H1 (cell line): ENCODE results near the gene SIAH3. TPM values are rescaled to one million over a fixed set of nuclear protein-coding genes. Genes with fewer than 3 reads are reported as not detected.

Experiments
- CTCF ChIA-PET: fragments of 300-600 bp; sonication (Branson Sonifier 250); formaldehyde crosslinking; loops from one replicate; lab custom pipeline; 2021; ENCODE audit not compliant: partially characterized antibody; lab: Charles Lee
- POLR2A ChIA-PET: fragments of 300-600 bp; sonication (Branson Sonifier 250); formaldehyde crosslinking; loops from one replicate; lab custom pipeline; 2021; ENCODE audit warnings: inconsistent platforms; ENCODE audit not compliant: partially characterized antibody; lab: Charles Lee
- DNase-seq, 2 experiments: peaks; one replicate each; pipeline versions ENCODE4 v3.0.0 to v3.0.0-alpha.2; 2010 to 2022; ENCODE audit warnings: low spot score in 2 of 2, low read depth in 1 of 2, mixed read lengths in 1 of 2
- FAIRE-seq: peaks from 2 replicates; lab custom pipeline; 2011; peaks lifted over from hg19 to GRCh38; lab: Jason Lieb, UNC
- H2AFZ ChIP-seq: 2 replicates; pipeline ENCODE4 v1.8.1; 2012; ENCODE audit warnings: low read length, inconsistent platforms
- H2AK5ac ChIP-seq: 2 replicates; pipeline ENCODE4 v1.6.1; 2013; ENCODE audit warnings: low read depth, low read length
- H2BK120ac ChIP-seq: replicated peaks from 2 replicates; pipeline ENCODE3; 2013; ENCODE audit warnings: low read depth, low read length, inconsistent platforms
- H2BK12ac ChIP-seq: 2 replicates; pipeline ENCODE4 v1.6.1; 2013; ENCODE audit warnings: low read depth, low read length
- H2BK15ac ChIP-seq: 2 replicates; pipeline ENCODE4 v1.6.1; 2013; ENCODE audit warnings: low read length
- H2BK20ac ChIP-seq: 2 replicates; pipeline ENCODE4 v1.6.1; 2013; ENCODE audit warnings: low read length
- H2BK5ac ChIP-seq: 2 replicates; pipeline ENCODE4 v1.6.1; 2013; ENCODE audit warnings: low read depth, low read length
- H3K14ac ChIP-seq: 2 replicates; pipeline ENCODE4 v1.6.1; 2013; ENCODE audit warnings: inconsistent platforms; ENCODE audit not compliant: insufficient read length
- H3K18ac ChIP-seq: 2 replicates; pipeline ENCODE4 v1.6.1; 2013; ENCODE audit warnings: low read length; ENCODE audit errors: extremely low read depth
- H3K23ac ChIP-seq: 2 replicates; pipeline ENCODE4 v1.6.1; 2013; ENCODE audit warnings: inconsistent platforms; ENCODE audit not compliant: insufficient read length
- H3K23me2 ChIP-seq: 2 replicates; pipeline ENCODE4 v1.6.1; 2013; ENCODE audit warnings: low read depth, low read length
- H3K27ac ChIP-seq: 2 replicates; pipeline ENCODE4 v1.6.1; 2011; ENCODE audit warnings: low read depth, low read length, inconsistent platforms
- H3K27me3 ChIP-seq, 4 experiments: replicated peaks in 1 of 4; 1 replicate in 1 of 4; 2 replicates in 3 of 4; pipeline versions ENCODE4 v1.6.1 to v1.8.1; 2011 to 2013; ENCODE audit warnings: low read length in 3 of 4, mild to moderate bottlenecking in 3 of 4, inconsistent platforms in 2 of 4, mixed read lengths in 2 of 4, moderate library complexity in 1 of 4; ENCODE audit not compliant: control insufficient read depth in 3 of 4, insufficient read depth in 3 of 4; ENCODE audit errors: extremely low read depth in 1 of 4
- H3K36me3 ChIP-seq, 4 experiments: 2 replicates each; pipeline versions ENCODE4 v1.6.1 to v1.8.1; 2011 to 2013; ENCODE audit warnings: mild to moderate bottlenecking in 4 of 4, low read length in 3 of 4, moderate library complexity in 2 of 4, control low read depth in 1 of 4, inconsistent platforms in 1 of 4; ENCODE audit not compliant: insufficient read depth in 4 of 4, control insufficient read depth in 2 of 4
- H3K4ac ChIP-seq: replicated peaks from 2 replicates; pipeline ENCODE3; 2013; ENCODE audit warnings: low read length, low read depth, mixed read lengths, inconsistent platforms; ENCODE audit not compliant: insufficient read length
- H3K4me1 ChIP-seq, 4 experiments: replicated peaks in 1 of 4; 1 replicate in 1 of 4; 2 replicates in 3 of 4; pipeline versions ENCODE4 v1.6.1 to v1.8.1; 2011 to 2013; ENCODE audit warnings: low read length in 3 of 4, inconsistent platforms in 2 of 4, mixed read lengths in 1 of 4; ENCODE audit not compliant: insufficient read depth in 4 of 4, control insufficient read depth in 3 of 4
- H3K4me2 ChIP-seq, 2 experiments: 2 replicates each; pipeline versions ENCODE4 v1.6.1 to v1.8.1; 2011 to 2013; ENCODE audit warnings: low read depth in 2 of 2, low read length in 2 of 2, control low read depth in 1 of 2, inconsistent platforms in 1 of 2, mild to moderate bottlenecking in 1 of 2; ENCODE audit not compliant: insufficient read depth in 1 of 2
- H3K4me3 ChIP-seq, 4 experiments: fragments of 200-600, 300-600 bp in 1 of 4; sonication (generic), shearing (Covaris generic), sonication (Bioruptor Twin) in 1 of 4; 2 replicates each; pipeline versions ENCODE4 v1.5.1 to v1.8.1; 2011 to 2016; ENCODE audit warnings: low read length in 4 of 4, low read depth in 3 of 4, control low read depth in 2 of 4, inconsistent platforms in 2 of 4, mild to moderate bottlenecking in 2 of 4, mixed read lengths in 1 of 4, moderate library complexity in 1 of 4; ENCODE audit not compliant: insufficient read depth in 2 of 4; ENCODE audit errors: extremely low read depth in 1 of 4
- H3K56ac ChIP-seq: replicated peaks from 2 replicates; pipeline ENCODE3; 2013; ENCODE audit warnings: low read depth, mild to moderate bottlenecking, mixed read lengths, low read length, inconsistent platforms; ENCODE audit not compliant: insufficient read length
- H3K79me1 ChIP-seq: 2 replicates; pipeline ENCODE4 v1.6.1; 2013; ENCODE audit warnings: low read depth, low read length, control low read depth
- H3K79me2 ChIP-seq, 2 experiments: 2 replicates each; pipeline versions ENCODE4 v1.6.1 to v1.8.1; 2012 to 2013; ENCODE audit warnings: low read length in 2 of 2, mild to moderate bottlenecking in 2 of 2, inconsistent platforms in 1 of 2; ENCODE audit not compliant: insufficient read depth in 2 of 2, control insufficient read depth in 1 of 2
- H3K9ac ChIP-seq, 4 experiments: replicated peaks in 1 of 4; 1 replicate in 1 of 4; 2 replicates in 3 of 4; pipeline versions ENCODE4 v1.6.1 to v1.8.1; 2011 to 2013; ENCODE audit warnings: low read depth in 3 of 4, low read length in 3 of 4, control low read depth in 2 of 4, mild to moderate bottlenecking in 2 of 4, moderate library complexity in 2 of 4, inconsistent platforms in 1 of 4; ENCODE audit errors: extremely low read depth in 1 of 4
- H3K9me3 ChIP-seq, 2 experiments: 2 replicates each; pipeline versions ENCODE4 v1.6.1 to v1.8.1; 2012 to 2013; ENCODE audit warnings: mild to moderate bottlenecking in 2 of 2, moderate library complexity in 2 of 2, control low read depth in 1 of 2, inconsistent platforms in 1 of 2, low read depth in 1 of 2, low read length in 1 of 2, mixed read lengths in 1 of 2; ENCODE audit not compliant: insufficient read depth in 2 of 2
- H4K20me1 ChIP-seq, 2 experiments: replicated peaks in 1 of 2; 2 replicates each; pipeline versions ENCODE3 to v1.8.1; 2011 to 2013; ENCODE audit warnings: inconsistent platforms in 2 of 2, low read length in 2 of 2, mild to moderate bottlenecking in 1 of 2; ENCODE audit not compliant: insufficient read depth in 2 of 2, control insufficient read depth in 1 of 2
- H4K5ac ChIP-seq: 2 replicates; pipeline ENCODE4 v1.6.1; 2013; ENCODE audit warnings: low read length, low read depth, mixed read lengths, inconsistent platforms; ENCODE audit not compliant: insufficient read length
- H4K8ac ChIP-seq: 2 replicates; pipeline ENCODE4 v1.8.0; 2013; ENCODE audit warnings: mild to moderate bottlenecking, moderate library complexity, low read length, inconsistent platforms; ENCODE audit not compliant: insufficient read depth; ENCODE audit errors: extremely low read depth
- H4K91ac ChIP-seq: replicated peaks from 2 replicates; pipeline ENCODE3; 2013; ENCODE audit warnings: low read length, mixed read lengths, inconsistent platforms; ENCODE audit not compliant: insufficient read length
- NANOG ChIP-seq: IDR thresholded peaks from 2 replicates; pipeline ENCODE4 v1.6.1; 2011; ENCODE audit warnings: low read length, low read depth, mild to moderate bottlenecking, inconsistent platforms; ENCODE audit not compliant: insufficient read depth, poor library complexity, severe bottlenecking
- TBP ChIP-seq: IDR thresholded peaks from 2 replicates; pipeline ENCODE4 v1.6.1; 2011; ENCODE audit warnings: low read depth, low read length, improper control_type of control experiment
- WGBS, 2 experiments: shearing (Covaris generic) in 1 of 2; methylation state at CpG; one replicate each; pipeline versions ENCODE4 v1.1.6 to v1.1.7; 2013 to 2015; ENCODE audit warnings: low lambda C conversion rate in 2 of 2, mixed read lengths in 2 of 2, inconsistent platforms in 1 of 2, low coverage in 1 of 2, missing lambda C conversion rate in 1 of 2; ENCODE audit not compliant: insufficient replicate concordance in 2 of 2, insufficient coverage in 1 of 2, insufficient read length in 1 of 2; ENCODE audit errors: extremely low coverage in 1 of 2, missing lambda C conversion rate in 1 of 2; 5-methylcytosine and 5-hydroxymethylcytosine counted together
- polyA plus RNA-seq, 7 experiments: library from polyadenylated mRNA; depleted of rRNA in 3 of 7; stranded (reverse) in 5 of 7; unstranded in 2 of 7; fragments of >200 nt in 5 of 7; fragments of 200-250 nt in 2 of 7; gene quantifications; 1 replicate in 5 of 7; 2 replicates in 1 of 7; 4 replicates in 1 of 7; pipeline versions ENCODE4 v1.2.1 to v1.2.3, GENCODE V29; 2011 to 2013; ENCODE audit warnings: missing spikeins in 2 of 7, mixed read lengths in 2 of 7
- total RNA-seq: library from RNA; stranded (reverse); fragmentation: NEBNext Ultra II Directional; extraction: Animal tissue kit (Norgen Biotek cat#: 25700); gene quantifications from 2 replicates; pipeline ENCODE4 v1.2.1, GENCODE V29; 2021

SIAH3 gene
- total and polyA plus RNA-seq, 2 of the 8 experiments (the other 6 are each of a cell fraction or from before 2014, with no cell fraction given), result 0.15 to 0.17 TPM

DNA sequence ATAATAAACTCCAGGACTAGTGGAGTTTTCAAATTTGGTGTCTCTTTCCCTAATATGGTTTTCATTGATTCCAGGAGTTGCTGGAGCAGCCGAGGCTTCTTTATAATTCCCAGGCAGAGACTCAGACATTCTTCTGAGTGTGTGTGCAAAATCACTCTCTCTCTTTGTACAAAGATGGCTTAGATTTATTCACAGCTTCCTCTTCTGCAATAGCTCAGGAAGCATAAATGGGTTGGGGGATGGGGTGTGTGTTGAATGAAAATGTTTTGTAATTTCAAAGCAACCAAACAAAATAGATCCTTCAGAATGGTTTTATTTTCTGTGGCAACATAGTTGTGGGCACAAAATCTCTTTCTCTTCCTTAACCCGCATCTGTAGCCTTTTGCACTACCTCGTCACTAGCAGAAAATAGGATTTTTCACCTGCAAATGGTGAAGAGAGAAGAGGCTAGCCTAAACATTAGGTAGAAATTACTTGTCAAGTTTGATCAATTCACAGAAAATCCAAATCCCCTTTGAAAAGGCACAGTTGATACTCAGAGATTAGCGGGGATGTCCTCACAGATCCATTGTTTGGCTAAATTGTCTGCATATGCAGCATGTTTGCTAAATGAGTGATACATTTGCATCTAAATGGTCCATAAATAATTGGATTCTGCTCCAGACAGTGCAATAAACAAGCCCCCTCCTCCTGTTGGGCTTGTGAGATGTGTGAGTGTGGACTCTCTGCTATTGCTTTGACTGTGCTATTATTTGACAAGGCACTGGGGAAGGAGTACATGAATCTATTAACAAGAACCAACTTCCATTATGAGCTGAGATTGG lies 82.7 kb downstream of the SIAH3 start:
- Histone ChIP-seq H3K23ac (no peak overlapping the region), H2BK5ac (peak overlapping the region; percentile 60; the same call in 1 of the 2 replicates), H3K23me2 (no peaks in the 10 kb centered on the region), H2BK15ac (no peak overlapping the region), H3K79me2 (no peaks in the 10 kb centered on the region), H2AFZ (0 out of 2 replicates have a peak overlapping the region, but pooled peaks have one; percentile 1), H2AK5ac (no peak overlapping the region), H4K91ac (no peak overlapping the region), H4K20me1 (no peaks in the 10 kb centered on the region), H2BK20ac (no peak overlapping the region), H3K18ac (no peak overlapping the region; the same call in 1 of the 2 replicates), H3K14ac (no peak overlapping the region), H3K27me3 (no peaks in the 10 kb centered on the region; a peak in 1 of 7 replicates), H3K4me1 (peaks cover 12 to 19% (median 16%) of the 10 kb centered on the region in 4 experiments; a peak in 6 of 7 replicates), H2BK12ac (peak overlapping the region; percentile 45; the same call in 1 of the 2 replicates), H4K5ac (no peak overlapping the region), H3K4me3 (0 out of 8 replicates have a peak overlapping the region, but pooled peaks of 1 of the 4 experiments have one; percentile 13), H2BK120ac (peak overlapping the region; percentile 18), H3K56ac (no peak overlapping the region), H3K9ac (no peak overlapping the region), H3K4me2 (peak overlapping the region; percentile 36 to 50; a peak in 3 of 4 replicates), H3K79me1 (no peaks in the 10 kb centered on the region), H4K8ac (no peak overlapping the region), H3K4ac (no peak overlapping the region), H3K27ac (no peak overlapping the region), H3K36me3 (no peaks in the 10 kb centered on the region), H3K9me3 (no peaks in the 10 kb centered on the region)
- no peak for DNase-seq
- peak; percentile 13 for FAIRE-seq
- ChIA-PET CTCF (interaction anchor here (0.6 to 1.7 kb wide), 6 partner anchors 27 to 260 kb away, joined by 3 to 4 read pairs (median 3); no protein-coding TSS in a partner anchor), POLR2A (no interaction called here)
- no peak for TF ChIP-seq TBP
- peak; percentile 60 for TF ChIP-seq NANOG
- 31% methylated on average over 4 of the region's 4 CpGs; no CpG with 5 or more reads in 1 of the 2 experiments for WGBS, 2 experiments
